Measurements from ENCODE around the gene KRTAP24-1.

- TF ChIP-seq EZH2 (IDR thresholded peaks at IDR 0.05; ENCODE audit: insufficient read depth, poor library complexity, severe bottlenecking) (no peak), EZH2phosphoT487 (IDR thresholded peaks at IDR 0.05; ENCODE audit: insufficient read depth, low read depth) (no peak)
Measured at GRCh38 chr21:30255679-30256078, 27.1 kb downstream of the KRTAP24-1 start.
